Tibial artery (tissue), 4 donors: ENCODE data around the gene DDI1.

ENCODE experiments used
- DNase-seq, 2 donors: peaks; one replicate each; pipeline ENCODE4 v3.0.0-alpha.2; 2019
- H3K27ac ChIP-seq, 2 donors: fragments of 200-600 bp; sonication (generic) in 1 of 2; 1 replicate in 1 of 2; 2 replicates in 1 of 2; pipeline ENCODE4 v1.5.1; 2018 to 2019; ENCODE audit warnings: mild to moderate bottlenecking in 1 of 2
- H3K27me3 ChIP-seq, 2 donors: fragments of 200-600 bp; sonication (generic) in 1 of 2; one replicate each; pipeline versions ENCODE4 v1.5.1 to v1.6.0; 2016 to 2019
- H3K36me3 ChIP-seq, 3 donors: fragments of 200-600 bp; sonication (generic) in 2 of 3; one replicate each; pipeline ENCODE4 v1.5.1; 2016 to 2019; ENCODE audit warnings: mild to moderate bottlenecking in 2 of 3
- H3K4me1 ChIP-seq, 4 donors: fragments of 200-600 bp; sonication (generic) in 2 of 4; 1 replicate in 3 of 4; 2 replicates in 1 of 4; pipeline ENCODE4 v1.5.1; 2016 to 2019
- H3K4me3 ChIP-seq, 2 donors: fragments of 200-600 bp; sonication (generic) in 1 of 2; 1 replicate in 1 of 2; 2 replicates in 1 of 2; pipeline ENCODE4 v1.5.1; 2018 to 2019; ENCODE audit warnings: mild to moderate bottlenecking in 2 of 2
- H3K9me3 ChIP-seq, 3 donors: fragments of 200-600 bp; sonication (generic) in 1 of 3; one replicate each; pipeline ENCODE4 v1.5.1; 2016 to 2019
- intact Hi-C: fragments of 100-400 bp; cut with DNase I; formaldehyde crosslinking; loops from one replicate; pipeline ENCODE4 v1.15.0; 2023; ENCODE audit warnings: low total_unique reads
- TF ChIP-seq, protein P1 (sequence below), 2 experiments: fragments of 200-600 bp in 1 of 2; fragments of 450-650 bp in 1 of 2; IDR thresholded peaks; one replicate each; pipeline ENCODE4 v1.5.1; 2017 to 2019; ENCODE audit warnings: antibody characterized with exemption in 2 of 2, mild to moderate bottlenecking in 1 of 2, moderate library complexity in 1 of 2

Gene DDI1

DNA sequence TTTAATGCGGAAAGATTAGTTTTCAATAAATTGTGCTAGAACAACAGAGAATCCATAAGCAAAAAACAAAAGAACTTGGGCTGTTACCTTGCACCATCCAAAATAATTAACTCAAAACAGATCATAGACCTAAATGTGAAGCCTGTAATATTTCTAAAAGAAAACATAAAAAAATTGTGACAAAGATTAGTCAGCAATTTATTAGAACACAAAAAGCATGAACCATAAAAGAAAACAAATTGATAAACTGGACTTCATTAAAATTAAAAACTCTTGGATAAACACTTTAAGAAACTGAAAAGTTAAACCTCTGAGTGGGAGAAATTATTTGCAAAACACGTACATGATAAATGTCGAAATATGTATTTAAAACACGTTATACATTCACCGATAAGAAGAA is 21.5 kb downstream of the DDI1 start:
- no peaks in the 10 kb centered on the region for H3K27me3 ChIP-seq
- intact Hi-C loops: no loop called here
- no peak for DNase-seq
- TF ChIP-seq, protein P1, sequence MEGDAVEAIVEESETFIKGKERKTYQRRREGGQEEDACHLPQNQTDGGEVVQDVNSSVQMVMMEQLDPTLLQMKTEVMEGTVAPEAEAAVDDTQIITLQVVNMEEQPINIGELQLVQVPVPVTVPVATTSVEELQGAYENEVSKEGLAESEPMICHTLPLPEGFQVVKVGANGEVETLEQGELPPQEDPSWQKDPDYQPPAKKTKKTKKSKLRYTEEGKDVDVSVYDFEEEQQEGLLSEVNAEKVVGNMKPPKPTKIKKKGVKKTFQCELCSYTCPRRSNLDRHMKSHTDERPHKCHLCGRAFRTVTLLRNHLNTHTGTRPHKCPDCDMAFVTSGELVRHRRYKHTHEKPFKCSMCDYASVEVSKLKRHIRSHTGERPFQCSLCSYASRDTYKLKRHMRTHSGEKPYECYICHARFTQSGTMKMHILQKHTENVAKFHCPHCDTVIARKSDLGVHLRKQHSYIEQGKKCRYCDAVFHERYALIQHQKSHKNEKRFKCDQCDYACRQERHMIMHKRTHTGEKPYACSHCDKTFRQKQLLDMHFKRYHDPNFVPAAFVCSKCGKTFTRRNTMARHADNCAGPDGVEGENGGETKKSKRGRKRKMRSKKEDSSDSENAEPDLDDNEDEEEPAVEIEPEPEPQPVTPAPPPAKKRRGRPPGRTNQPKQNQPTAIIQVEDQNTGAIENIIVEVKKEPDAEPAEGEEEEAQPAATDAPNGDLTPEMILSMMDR (IDR thresholded peaks at IDR 0.05): no peak
- H3K4me1 ChIP-seq: no peaks in the 10 kb centered on the region
- H3K4me3 ChIP-seq: no peak overlapping the region
- no peaks in the 10 kb centered on the region for H3K36me3 ChIP-seq
- H3K9me3 ChIP-seq: no peaks in the 10 kb centered on the region
- H3K27ac ChIP-seq: no peak overlapping the region

DNA sequence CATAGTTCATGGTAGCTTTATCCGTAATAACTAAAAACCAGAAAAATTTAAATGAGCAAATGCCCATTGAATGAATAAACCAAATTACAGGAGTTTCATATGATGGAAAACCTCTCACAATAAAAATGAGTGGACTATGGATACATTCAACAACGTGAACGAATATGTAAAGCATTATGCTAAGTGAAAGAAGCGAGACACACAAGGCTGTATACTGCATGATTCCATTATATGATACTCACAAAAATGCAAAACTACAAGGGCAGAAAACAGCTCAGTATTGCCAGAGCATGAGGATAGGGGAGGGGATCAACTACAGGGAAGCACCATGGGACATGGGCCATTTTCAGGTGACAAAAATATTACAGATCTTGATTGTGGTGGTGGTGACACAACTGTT is 22.2 kb downstream of the DDI1 start:
- no peak overlapping the region for H3K4me3 ChIP-seq
- no peak overlapping the region for H3K27ac ChIP-seq
- TF ChIP-seq, protein P1 (IDR thresholded peaks at IDR 0.05): no peak
- no peaks in the 10 kb centered on the region for H3K9me3 ChIP-seq
- H3K36me3 ChIP-seq: no peaks in the 10 kb centered on the region
- no peaks in the 10 kb centered on the region for H3K27me3 ChIP-seq
- DNase-seq: no peak
- no peaks in the 10 kb centered on the region for H3K4me1 ChIP-seq
- intact Hi-C loops: no loop called here

DNA sequence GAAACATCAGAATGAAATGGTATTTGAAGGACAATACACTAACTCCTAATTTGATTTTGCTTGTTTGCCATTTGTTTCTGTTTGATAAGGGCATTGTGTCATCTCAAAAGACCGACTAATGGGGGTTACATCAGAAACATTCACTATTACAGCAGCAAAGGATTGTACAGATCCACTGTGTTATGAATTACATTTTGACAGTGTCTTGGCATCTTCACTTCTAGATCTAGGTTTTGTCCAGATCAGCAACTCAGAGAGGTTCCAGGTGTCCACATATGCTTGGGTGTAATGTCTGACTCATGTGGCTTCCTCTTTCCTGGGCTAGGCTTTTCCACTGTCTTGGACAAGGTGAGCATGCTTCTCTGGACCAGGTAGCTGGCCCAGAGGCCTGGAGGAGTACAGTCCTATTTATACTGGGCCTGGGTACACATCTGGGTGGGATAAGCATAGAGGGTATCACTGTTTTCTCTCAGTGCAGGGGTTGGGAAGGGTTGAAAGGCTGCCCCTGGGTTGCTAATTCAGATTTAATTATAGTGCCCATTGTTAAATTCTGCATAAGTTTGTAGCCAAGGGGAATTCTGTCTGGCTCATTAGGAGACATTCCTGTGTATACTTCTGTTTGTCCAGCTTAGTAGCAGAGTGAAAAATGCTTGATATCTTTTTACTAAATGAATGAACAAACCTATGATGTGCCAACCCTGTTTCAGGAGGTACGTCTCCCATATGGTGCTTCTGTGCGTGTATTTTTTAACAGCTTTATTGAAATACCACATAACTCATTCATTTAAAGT is 23.8 kb downstream of the DDI1 start:
- TF ChIP-seq, protein P1 (IDR thresholded peaks at IDR 0.05): no peak
- H3K9me3 ChIP-seq: no peaks in the 10 kb centered on the region
- no peak overlapping the region for H3K27ac ChIP-seq
- intact Hi-C loops: no loop called here
- H3K27me3 ChIP-seq: no peaks in the 10 kb centered on the region
- no peak for DNase-seq
- H3K4me1 ChIP-seq: no peaks in the 10 kb centered on the region
- no peaks in the 10 kb centered on the region for H3K36me3 ChIP-seq
- H3K4me3 ChIP-seq: no peak overlapping the region

DNA sequence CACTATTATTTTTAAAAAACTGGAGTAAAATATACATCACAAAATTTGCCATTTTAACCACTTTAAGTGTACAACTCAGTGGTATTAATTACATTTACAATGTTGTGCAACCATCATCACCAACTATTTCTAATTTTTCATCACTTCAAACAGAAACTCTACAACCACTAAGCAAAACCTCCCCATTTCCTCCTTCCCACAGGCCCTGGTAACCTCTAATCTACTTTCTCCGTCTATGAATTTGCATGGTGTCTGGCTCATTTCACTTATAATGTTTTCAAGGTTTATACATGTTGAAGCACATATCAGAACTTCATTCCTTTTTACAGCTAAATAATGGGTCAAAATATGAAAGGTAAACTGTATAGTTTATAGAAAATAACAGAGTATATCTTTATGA is 24.4 kb downstream of the DDI1 start:
- Histone ChIP-seq H3K9me3 (no peaks in the 10 kb centered on the region), H3K36me3 (no peaks in the 10 kb centered on the region), H3K4me1 (no peaks in the 10 kb centered on the region), H3K4me3 (no peak overlapping the region), H3K27me3 (no peaks in the 10 kb centered on the region), H3K27ac (no peak overlapping the region)
- DNase-seq: no peak
- intact Hi-C loops: no loop called here
- TF ChIP-seq, protein P1 (IDR thresholded peaks at IDR 0.05): no peak

GRCh38 chr11:104061853-104062521 is 25.5 kb downstream of the DDI1 start:
- intact Hi-C loops: no loop called here
- TF ChIP-seq, protein P1 (IDR thresholded peaks at IDR 0.05): no peak
- Histone ChIP-seq H3K27me3 (no peaks in the 10 kb centered on the region), H3K4me3 (no peak overlapping the region), H3K4me1 (no peaks in the 10 kb centered on the region), H3K36me3 (no peaks in the 10 kb centered on the region), H3K9me3 (no peaks in the 10 kb centered on the region), H3K27ac (no peak overlapping the region)
- no peak for DNase-seq
